Esophagus mucosa (tissue), 1 donor: ENCODE results near the gene ZNF385B. TPM values are rescaled to one million over a fixed set of nuclear protein-coding genes. Genes with fewer than 3 reads are reported as not detected.

ENCODE experiments used
- ATAC-seq: fragments of 200-7000 bp; cut with Tn5 transposase; one replicate; pipeline ENCODE4 v1.9.1; 2020
- total RNA-seq: library from RNA; stranded (reverse); gene quantifications from one replicate; pipeline ENCODE4 v1.2.4, GENCODE V29; 2023
- donor health status: DM: yes; HTN: yes; CAD: no.

The ZNF385B gene
- total RNA-seq, 1 donor from 2014 or later: 0.32 TPM

- ATAC-seq: no peak
Measured at GRCh38 chr2:179432751-179433150, 428.7 kb downstream of the ZNF385B start.

GRCh38 chr2:179429597-179429996 is 431.8 kb downstream of the ZNF385B start:
- no peak for ATAC-seq

GRCh38 chr2:179429060-179429471 is 432.3 kb downstream of the ZNF385B start:
- ATAC-seq: no peak

- ATAC-seq: no peak
Measured at GRCh38 chr2:179428649-179429048, 432.8 kb downstream of the ZNF385B start.

GRCh38 chr2:179427065-179427464 is 434.3 kb downstream of the ZNF385B start:
- no peak for ATAC-seq

- no peak for ATAC-seq
Measured at GRCh38 chr2:179424571-179424970, 436.8 kb downstream of the ZNF385B start.

GRCh38 chr2:179422037-179422643 is 439.3 kb downstream of the ZNF385B start:
- ATAC-seq: peak; percentile 48

GRCh38 chr2:179417436-179417949 is 443.9 kb downstream of the ZNF385B start:
- no peak for ATAC-seq

- ATAC-seq: no peak
Measured at GRCh38 chr2:179412112-179412511, 449.3 kb downstream of the ZNF385B start.

- ATAC-seq: peak; percentile 60
Measured at GRCh38 chr2:179410552-179411356, 450.7 kb downstream of the ZNF385B start.

- ATAC-seq: no peak
Measured at GRCh38 chr2:179403624-179404023, 457.8 kb downstream of the ZNF385B start.

- no peak for ATAC-seq
Measured at GRCh38 chr2:179393481-179393880, 467.9 kb downstream of the ZNF385B start.

Other genes starting within 250 kb of the ZNF385B start
- 11.1 TPM for gene CWC22, start 145.7 kb upstream of the ZNF385B start, total RNA-seq